ACHN (cell line): Measurements from ENCODE around the gene EHMT1.
"Not testable (repeated sequence)": the region's sequence is repeated elsewhere in the genome, so short reads cannot be mapped to it uniquely, and the experiment has no call there.

ENCODE experiments used
- DNase-seq: peaks from one replicate; pipeline ENCODE4 v3.0.0-alpha.2; 2015
- in situ Hi-C: cut with HindIII; loops from 2 replicates; pipeline ENCODE4 v1.10.0; 2017; ENCODE audit warnings: low sequenced_read_pairs, low pct_ligation_motif_present, low pct_unique_long_range_greater_than_20kb

The EHMT1 gene

DNA sequence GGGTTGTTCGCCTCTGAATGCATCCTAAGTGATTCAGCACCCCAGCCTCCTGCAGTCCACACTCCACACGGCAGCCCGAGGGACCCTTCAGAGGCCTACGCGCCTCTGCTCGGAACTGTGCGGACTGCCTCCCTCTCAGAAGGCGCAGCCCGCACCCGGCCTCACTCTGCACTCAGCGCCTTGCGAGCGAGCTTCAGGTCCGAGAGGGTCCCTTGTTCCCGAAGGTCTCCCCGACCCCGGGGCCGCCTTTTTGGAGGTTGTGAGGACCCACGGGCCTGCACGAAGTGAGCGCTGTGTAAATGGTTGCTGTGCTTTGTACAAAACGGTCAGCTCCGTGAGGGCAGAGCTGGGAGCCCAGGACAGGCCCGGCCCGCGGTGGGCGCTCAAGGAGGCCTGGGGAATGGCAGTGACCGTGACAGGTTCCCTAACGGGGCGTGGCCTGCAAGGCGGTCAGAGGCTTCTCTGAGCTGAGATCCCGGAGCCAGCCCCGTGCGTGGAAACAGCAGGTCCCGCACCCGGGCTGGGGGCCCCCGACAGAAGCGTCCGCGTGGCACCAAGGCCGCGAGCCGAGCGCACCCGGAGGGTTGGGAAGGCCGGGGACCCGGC, 258.1 kb downstream of the EHMT1 start:
- DNase-seq = no peak
- in situ Hi-C loops = no loop called here

DNA sequence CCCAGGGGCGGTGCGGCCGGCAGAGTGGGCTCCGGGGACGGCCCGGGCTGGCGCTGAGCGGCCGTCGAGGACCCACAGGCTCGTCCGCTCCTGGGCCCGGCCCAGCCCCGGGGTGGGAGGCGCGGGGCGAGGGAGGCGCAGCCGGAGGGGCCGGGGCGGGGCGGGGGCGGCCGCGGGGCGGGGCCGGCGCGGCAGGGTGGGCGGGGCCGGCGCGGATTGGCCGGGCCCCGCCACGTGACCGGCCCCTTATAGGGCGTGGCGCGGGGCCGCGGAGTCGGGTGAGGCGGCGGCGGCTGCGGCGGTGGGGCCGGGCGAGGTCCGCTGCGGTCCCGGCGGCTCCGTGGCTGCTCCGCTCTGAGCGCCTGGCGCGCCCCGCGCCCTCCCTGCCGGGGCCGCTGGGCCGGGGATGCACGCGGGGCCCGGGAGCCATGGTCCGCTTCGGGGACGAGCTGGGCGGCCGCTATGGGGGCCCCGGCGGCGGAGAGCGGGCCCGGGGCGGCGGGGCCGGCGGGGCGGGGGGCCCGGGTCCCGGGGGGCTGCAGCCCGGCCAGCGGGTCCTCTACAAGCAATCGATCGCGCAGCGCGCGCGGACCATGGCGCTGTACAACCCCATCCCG, 258.8 kb downstream of the EHMT1 start, which contains the start of gene CACNA1B:
Gene CACNA1B (plus strand): TSS at position 277 of the 617 bp plus-strand sequence. CDS start 152 bp downstream, at position 429.
- in situ Hi-C loops, DNase-seq: not testable (repeated sequence)

DNA sequence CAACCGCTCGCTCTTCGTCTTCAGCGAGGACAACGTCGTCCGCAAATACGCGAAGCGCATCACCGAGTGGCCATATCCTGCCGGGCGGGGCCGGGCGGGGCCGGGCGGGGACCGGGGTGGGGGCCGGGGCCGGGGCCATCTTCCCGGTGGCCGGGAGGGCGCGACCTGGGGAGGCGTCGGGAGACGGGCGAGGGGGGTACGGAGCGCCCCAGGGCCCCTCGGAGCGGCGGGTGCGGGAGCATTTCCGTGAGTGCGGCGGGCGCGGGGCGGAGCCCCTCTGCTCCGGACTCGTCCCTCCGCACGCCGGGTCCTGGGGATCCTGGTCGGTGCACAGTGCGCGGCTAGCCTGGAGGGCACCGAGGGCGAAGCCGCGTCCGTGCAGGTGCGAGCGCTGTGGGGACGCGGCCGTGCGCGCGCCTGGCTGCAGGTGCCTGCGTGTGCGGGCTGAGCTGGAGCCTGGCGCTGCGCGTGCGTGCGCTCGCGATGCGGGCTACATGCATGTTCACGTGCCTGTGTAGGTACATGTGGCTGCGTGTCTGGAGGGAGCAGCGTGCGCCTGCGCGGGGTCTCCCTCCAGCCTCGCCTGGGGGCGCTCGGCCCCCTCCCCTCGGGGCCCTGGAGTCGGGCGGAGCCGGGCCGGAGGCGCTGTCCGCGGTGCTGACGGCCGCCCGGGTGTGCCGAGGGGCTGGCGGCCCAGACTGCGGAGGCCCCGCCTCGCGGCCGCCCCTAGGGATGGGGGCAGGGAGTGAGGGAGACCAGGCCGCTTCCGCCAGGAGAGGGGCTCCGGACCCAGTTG, 259.5 kb downstream of the EHMT1 start:
- peak; percentile 37 for DNase-seq
- in situ Hi-C loops = no loop called here

DNA sequence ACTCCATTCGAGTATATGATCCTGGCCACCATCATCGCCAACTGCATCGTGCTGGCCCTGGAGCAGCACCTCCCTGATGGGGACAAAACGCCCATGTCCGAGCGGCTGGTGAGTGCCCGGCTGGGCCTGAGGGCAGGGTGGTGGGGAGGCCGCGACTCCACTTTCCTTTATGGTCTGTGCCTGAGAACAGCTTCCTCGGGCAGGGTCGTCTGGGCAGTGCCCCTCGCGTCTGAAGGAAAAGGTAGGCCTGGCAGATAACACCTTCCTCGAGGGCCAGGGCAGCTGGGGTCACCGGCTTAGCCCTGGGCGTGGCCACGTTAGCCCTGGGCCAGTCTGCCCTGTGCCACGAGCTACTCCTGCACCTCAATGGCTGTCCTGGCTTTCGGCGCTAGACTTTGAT, 260.2 kb downstream of the EHMT1 start:
- DNase-seq = no peak
- in situ Hi-C loops = no loop called here

DNA sequence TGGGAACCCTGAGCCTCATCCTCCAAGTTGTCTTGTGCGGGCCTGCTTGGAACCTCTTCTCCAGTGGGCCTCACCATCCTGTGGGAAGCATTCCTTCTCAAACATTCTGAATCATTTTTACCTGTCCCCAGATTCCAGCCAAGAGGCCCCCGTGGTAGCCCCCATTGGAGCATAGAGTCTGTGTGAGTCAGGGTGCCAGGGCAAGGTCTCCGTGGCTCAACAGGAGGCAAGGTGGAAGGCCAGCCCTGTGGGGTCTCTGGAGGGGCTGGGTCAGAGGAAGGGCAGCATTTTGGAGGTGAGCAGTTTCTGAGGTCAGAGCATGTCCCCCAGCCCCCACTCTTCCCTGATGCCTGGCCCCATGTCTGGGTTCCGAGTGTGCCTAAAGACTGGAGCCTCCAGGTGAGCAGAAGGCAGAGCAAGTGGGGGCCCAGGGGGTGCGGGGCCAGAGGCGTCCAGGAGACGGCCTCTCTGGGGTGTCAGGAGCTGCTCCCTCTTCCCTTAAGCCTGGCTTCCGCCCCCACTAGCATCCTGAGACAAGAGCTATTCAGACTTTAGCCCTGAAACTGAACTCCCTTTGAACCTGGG, 260.9 kb downstream of the EHMT1 start:
- in situ Hi-C loops = no loop called here
- DNase-seq = no peak

DNA sequence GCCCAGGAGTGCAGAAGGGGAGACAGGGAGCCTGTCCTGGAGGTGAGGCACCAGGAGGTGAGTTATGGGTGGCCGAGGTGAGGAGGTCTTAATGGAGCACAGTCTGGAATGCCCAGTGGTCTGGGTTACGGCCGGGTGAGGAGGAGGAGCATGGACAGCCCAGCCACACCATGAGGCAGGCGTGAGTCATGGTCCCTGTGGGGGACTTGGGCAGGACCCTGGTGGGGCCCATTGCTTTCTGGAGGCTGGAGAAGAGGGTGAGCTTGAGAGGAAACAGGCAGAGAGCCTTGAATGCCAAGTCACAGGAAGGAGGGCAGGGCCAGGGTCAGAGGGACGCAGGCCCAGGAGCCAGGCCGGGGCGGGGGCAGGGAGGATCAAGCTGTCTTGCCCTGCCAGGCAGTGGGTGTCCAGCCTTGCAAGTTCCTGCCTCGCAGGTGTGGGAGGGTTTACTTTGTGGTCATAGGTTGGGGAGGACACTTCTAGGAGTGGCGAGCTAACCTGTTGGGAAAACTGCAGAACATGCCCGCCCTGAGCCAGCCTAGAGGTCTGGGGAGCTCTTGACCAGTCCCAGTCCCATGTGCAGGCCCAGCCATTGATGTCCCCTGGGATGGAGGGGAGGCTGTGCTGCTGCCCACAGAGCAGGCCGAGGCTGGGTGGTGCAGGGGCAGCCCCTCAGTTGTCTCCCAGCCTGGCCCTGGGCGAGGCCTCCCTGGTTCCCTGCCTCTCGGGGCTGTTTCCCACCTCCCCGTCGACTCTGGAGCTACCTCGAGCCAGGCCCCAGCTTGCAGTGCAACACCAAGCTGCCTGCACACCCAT, 261.6 kb downstream of the EHMT1 start:
- in situ Hi-C loops = no loop called here
- DNase-seq = no peak

DNA sequence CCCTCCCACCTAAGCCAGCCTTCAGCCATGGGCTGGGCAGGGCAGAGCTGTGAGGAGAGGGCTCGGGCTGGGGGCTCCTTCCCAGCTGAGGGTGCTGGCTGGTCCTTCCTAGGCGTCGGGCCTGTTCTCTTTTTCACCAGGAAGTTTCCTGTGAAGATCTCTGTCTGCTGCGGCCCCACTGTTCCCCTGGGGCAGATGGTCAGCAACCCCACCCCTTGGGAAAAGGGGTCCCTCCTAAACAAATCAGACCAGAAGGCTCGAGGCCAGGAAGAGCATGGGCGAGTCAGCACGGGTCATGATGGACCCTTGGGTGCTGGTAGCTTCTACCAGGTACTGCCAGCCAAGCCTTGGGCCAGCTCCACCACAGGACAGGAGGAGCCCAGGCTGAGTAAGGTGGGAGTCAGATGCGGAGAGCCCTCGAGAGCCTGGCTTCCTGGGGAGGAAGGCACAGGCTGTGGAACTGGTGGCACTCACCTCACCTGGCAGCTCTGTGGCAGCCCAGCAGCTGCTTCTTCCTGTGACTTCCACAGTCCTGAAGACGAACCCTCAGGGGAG, 262.2 kb downstream of the EHMT1 start:
- in situ Hi-C loops = no loop called here
- DNase-seq = no peak

DNA sequence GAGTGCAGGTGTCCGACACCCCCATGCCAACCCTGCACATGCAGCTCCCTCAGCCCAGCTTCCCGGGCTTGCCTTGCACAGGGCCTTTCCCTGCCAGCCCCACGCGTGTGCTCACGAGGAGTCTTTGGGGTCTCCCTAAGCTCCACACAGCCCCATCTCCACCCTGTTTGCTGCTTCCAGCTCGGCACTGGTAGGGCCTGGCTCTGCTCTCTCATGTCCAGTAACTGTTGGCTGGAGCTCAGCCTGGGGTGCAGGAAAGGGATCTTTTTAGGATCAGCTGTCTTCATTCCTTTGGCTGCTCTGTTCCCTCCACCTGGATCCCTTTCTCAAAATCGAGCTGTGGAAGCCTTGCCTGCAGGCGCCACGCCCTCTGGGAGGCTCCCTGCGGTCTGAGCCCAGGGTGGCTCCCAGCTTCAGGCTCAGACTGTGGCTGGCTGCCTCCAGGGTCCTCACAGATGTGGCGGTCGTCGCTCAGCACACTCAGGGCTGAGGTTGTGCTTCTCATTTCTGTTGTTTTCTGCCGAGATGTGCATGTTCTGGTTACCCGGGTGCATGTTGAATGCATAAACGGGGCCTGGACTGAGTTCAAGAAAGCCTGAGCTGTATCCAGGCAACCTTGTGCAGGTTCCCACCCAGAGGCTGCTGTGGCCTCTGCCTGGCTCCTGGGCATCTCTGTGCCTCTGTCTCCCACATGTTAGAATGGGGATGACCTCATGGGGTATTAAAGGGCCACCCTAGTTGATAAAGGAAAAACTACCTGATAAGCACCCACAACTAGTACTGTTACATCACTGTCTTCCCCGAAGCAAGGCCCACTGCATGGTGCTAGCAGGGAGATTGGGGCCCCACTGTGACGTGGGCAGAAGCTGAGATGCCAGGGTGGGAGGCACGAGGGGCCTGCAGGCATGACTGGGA, 263.0 kb downstream of the EHMT1 start:
- no peak for DNase-seq
- in situ Hi-C loops = no loop called here

DNA sequence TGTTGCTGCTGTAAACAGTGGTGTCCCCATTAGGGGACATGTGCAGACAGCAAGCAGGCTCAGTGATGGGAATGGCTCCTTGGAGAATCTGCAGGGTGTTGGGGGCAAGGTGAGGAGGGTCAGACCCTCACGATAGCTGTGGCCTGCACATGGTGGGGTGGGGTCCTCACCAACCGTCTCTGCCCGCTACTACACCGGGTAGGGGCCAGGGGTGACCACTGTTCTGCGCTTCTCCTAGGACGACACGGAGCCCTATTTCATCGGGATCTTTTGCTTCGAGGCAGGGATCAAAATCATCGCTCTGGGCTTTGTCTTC, 263.7 kb downstream of the EHMT1 start:
- in situ Hi-C loops = no loop called here
- no peak for DNase-seq

DNA sequence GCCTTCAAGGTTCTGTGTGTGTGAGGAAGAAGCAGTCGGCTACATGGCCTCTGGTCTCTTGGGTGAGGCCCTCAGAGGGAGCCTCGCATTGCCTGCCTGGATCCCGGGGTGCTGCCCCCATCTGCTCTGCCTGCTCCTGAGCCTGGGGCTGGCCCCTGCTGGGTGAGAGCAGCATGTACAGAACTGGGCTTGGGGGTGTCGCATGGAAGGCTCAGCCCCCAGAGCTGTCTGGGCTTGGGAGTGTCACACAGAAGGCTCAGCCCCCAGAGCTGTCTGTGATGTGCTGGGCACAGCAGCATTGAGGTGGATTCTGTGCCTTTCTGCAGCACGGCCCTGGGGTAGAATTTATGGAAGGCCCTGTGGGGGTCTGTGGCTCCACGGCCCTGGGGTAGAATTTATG, 265.2 kb downstream of the EHMT1 start:
- in situ Hi-C loops, DNase-seq: not testable (repeated sequence)

DNA sequence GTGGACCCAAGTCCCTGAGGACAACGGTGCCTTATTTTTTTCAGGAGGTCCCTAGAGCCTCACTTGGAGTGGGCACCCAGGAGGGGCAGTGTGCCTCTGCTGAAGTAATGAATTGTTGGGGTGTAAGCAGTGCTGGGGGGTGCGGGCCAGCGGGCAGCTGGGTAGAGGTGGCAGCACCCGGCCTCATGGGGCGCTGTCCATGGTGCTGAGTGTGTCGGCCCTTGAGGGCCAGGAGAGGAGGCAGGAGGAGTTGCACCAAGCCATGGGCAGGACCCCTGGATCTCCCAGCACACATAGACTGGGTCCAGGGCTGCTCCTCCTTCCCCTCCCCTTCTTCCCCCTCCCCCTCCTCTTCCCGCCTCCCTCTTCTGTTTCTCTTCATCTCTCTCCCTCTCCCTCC, 265.7 kb downstream of the EHMT1 start:
- in situ Hi-C loops = not testable (repeated sequence)

DNA sequence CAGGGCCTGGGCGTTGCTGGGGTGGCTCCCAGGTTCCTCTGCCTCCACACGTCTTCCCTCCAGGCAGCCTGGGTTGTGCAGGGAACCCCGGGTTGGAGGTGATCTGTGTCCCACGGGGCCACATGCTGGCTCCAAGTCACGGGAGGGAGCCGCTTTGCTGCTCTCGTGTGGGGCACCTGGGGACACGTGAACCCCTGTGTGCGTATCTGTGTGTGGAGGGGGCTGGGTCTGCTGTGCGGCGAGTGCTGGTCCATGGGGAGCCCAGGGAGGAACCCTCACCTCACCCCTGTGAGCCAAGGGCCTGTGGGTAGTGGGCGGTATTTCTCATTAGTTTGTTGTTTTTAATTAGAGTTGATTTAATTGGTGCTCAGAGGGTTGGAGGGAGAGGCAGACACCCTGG, 266.3 kb downstream of the EHMT1 start:
- in situ Hi-C loops, DNase-seq: not testable (repeated sequence)

More for the DNA sequence above, 265.7 kb downstream of the EHMT1 start:
- DNase-seq = peak; percentile 16
